ENCODE measurements around the gene COPS2. TPM values are rescaled to one million over a fixed set of nuclear protein-coding genes. Genes with fewer than 3 reads are reported as not detected.

The COPS2 gene
- total RNA-seq, 6 experiments from 2014 or later = 23.1 to 38.9 (median 29.5) TPM

DNA sequence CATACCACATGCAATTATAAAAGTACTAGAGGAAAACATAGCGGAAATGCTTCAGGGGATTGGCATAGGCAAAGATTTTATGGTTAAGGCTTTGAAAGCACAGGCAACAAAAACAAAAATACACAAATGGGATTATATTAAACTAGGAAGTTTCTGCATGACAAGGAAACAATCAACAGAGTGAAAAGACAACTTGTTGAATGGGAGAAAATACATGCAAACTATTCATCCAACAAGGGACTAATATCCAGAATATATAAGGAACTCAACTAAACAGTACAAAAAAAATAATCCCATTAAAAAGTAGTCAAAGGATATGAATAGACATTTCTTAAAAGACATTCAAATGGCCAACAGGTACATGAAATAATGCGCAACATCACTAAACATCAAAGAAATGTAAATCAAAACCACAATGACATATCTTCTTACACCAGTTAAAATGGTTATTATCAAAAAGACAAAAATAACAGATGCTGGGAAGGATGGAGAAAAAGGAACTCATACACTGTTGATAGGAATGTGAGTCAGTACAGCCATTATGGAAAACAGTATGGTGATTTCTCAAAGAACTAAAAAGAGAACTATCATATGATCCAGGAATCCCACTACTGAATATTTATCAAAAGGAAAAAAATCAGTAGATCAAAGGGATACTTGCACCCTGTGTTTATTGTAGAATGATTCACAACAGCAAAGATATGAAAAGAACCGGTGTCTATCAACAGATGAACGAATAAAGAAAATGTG is 39.1 kb downstream of the COPS2 start:
- DNase-seq (no peak), ATAC-seq (no peak)
- intact Hi-C loops (cut with DNase I) = no loop called here
- 97% methylated on average over 4 of the region's 4 CpGs for WGBS (ENCODE audit: insufficient coverage, low coverage, low lambda C conversion rate, missing lambda C conversion rate)
- Histone ChIP-seq H3K4me1 (no peaks in the 10 kb centered on the region), H3K36me3 (peaks cover 0 to 3% (median 0%) of the 10 kb centered on the region in 4 donors), H3K27me3 (no peaks in the 10 kb centered on the region), H3K27ac (no peak overlapping the region), H3K4me3 (no peak overlapping the region), H3K9me3 (no peaks in the 10 kb centered on the region)
- TF ChIP-seq, protein P1, sequence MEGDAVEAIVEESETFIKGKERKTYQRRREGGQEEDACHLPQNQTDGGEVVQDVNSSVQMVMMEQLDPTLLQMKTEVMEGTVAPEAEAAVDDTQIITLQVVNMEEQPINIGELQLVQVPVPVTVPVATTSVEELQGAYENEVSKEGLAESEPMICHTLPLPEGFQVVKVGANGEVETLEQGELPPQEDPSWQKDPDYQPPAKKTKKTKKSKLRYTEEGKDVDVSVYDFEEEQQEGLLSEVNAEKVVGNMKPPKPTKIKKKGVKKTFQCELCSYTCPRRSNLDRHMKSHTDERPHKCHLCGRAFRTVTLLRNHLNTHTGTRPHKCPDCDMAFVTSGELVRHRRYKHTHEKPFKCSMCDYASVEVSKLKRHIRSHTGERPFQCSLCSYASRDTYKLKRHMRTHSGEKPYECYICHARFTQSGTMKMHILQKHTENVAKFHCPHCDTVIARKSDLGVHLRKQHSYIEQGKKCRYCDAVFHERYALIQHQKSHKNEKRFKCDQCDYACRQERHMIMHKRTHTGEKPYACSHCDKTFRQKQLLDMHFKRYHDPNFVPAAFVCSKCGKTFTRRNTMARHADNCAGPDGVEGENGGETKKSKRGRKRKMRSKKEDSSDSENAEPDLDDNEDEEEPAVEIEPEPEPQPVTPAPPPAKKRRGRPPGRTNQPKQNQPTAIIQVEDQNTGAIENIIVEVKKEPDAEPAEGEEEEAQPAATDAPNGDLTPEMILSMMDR (IDR thresholded peaks at IDR 0.05) = no peak
- no peak for TF ChIP-seq POLR2A (IDR thresholded peaks at IDR 0.05)

DNA sequence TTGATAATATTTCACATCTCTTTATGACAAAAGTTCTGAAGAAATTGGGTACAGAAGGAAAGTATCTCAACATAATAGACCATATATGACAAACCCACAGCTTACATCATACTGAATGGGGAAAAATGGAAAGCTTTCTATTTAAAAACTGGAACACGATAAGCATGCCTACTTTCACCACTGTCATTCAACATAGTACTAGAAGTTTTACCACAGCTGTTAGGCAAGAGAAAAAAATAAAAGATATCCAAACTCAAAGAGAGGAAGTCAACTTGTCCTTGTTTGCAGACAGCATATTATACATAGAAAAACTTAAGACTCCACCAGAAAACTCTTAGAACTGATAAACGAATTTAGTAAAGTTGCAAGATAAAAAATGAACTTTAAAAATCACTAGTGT is 40.3 kb downstream of the COPS2 start:
- Histone ChIP-seq H3K27ac (no peak overlapping the region), H3K4me3 (no peak overlapping the region), H3K9me3 (no peaks in the 10 kb centered on the region), H3K4me1 (no peaks in the 10 kb centered on the region), H3K27me3 (no peaks in the 10 kb centered on the region), H3K36me3 (peaks cover 0 to 3% (median 0%) of the 10 kb centered on the region in 4 donors)
- intact Hi-C loops (cut with DNase I) = no loop called here
- TF ChIP-seq POLR2A (IDR thresholded peaks at IDR 0.05) = no peak
- TF ChIP-seq, protein P1 (IDR thresholded peaks at IDR 0.05) = no peak
- WGBS (ENCODE audit: insufficient coverage, low coverage, low lambda C conversion rate, missing lambda C conversion rate) = 76% methylated on average over 2 of the region's 2 CpGs
- ATAC-seq = no peak
- DNase-seq = no peak

DNA sequence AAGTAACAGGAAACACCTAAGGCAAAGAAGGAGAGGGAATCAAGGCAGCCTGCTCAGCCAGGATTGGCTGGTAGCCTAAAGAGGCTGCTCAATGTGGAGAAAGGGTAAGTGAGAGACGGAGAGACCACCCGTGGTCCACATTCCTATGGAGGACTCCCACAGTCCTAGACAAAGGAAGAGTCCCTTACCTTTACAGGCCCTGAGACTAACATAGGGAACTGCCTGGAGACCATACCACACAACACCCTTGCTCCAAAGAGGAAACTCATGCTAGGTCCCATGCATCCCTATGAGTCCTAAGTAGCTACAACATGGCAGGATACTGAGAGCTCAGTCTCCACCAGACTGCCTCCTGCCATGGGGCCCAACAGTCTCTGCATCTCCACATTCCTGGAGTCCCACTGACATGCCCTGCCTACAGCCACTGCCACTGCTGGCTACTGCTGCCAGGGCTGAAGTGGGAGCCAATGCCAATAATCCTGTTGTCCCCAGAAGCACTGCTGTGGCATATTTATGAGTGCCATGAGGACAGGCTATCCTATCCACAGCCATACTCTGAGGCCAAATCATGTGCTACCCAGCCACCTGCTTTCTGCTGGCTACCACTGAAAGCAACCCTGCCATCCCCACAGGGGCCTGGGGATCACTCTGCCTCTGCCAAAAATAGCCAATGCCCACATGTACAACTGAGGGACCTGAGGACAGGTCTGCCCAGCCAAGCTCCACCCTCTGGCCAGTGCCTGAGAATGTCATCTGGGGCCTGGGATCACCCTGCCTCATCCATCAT is 45.0 kb downstream of the COPS2 start:
- no peak overlapping the region for H3K27ac ChIP-seq
- H3K36me3 ChIP-seq = peaks cover 0 to 3% (median 2%) of the 10 kb centered on the region in 4 donors
- ATAC-seq (peak in 1 of 4 donors; percentile 10), DNase-seq (no peak)
- H3K4me3 ChIP-seq = no peak overlapping the region
- H3K27me3 ChIP-seq = no peaks in the 10 kb centered on the region
- no peaks in the 10 kb centered on the region for H3K4me1 ChIP-seq
- WGBS (ENCODE audit: insufficient coverage, low coverage, low lambda C conversion rate, missing lambda C conversion rate) = 100% methylated on average over 1 of the region's 2 CpGs
- intact Hi-C loops (cut with DNase I) = no loop called here
- no peaks in the 10 kb centered on the region for H3K9me3 ChIP-seq
- TF ChIP-seq, protein P1 (IDR thresholded peaks at IDR 0.05) = no peak
- no peak for TF ChIP-seq POLR2A (IDR thresholded peaks at IDR 0.05)

GRCh38 chr15:49103002-49103401 is 52.4 kb downstream of the COPS2 start:
- H3K27me3 ChIP-seq = no peaks in the 10 kb centered on the region
- TF ChIP-seq, protein P1 (IDR thresholded peaks at IDR 0.05) = no peak
- ATAC-seq (no peak), DNase-seq (no peak)
- WGBS (ENCODE audit: insufficient coverage, low coverage, low lambda C conversion rate, missing lambda C conversion rate) = 93% methylated on average over 2 of the region's 2 CpGs
- no peaks in the 10 kb centered on the region for H3K4me1 ChIP-seq
- peaks cover 0 to 3% (median 0%) of the 10 kb centered on the region in 4 donors for H3K36me3 ChIP-seq
- no peak overlapping the region for H3K4me3 ChIP-seq
- intact Hi-C loops (cut with DNase I) = no loop called here
- no peaks in the 10 kb centered on the region for H3K9me3 ChIP-seq
- no peak overlapping the region for H3K27ac ChIP-seq

Data from right lobe of liver (tissue), 6 donors.